HG02610 (cell line): ENCODE measurements around the gene SOX9.
"Not testable (repeated sequence)": the region's sequence is repeated elsewhere in the genome, so short reads cannot be mapped to it uniquely, and the experiment has no call there.

ENCODE experiments used
- ATAC-seq: cut with Tn5 transposase; IDR thresholded peaks from one replicate; pipeline ENCODE4 v1.9.1; 2021; ENCODE audit warnings: mild to moderate bottlenecking, moderate library complexity; ENCODE audit not compliant: unreplicated experiment

The SOX9 gene

GRCh38 chr17:72110942-72111318 lies 9.9 kb upstream of the SOX9 start:
- no peak for ATAC-seq

GRCh38 chr17:72111336-72111923 lies 9.4 kb upstream of the SOX9 start:
- ATAC-seq = no peak

GRCh38 chr17:72111926-72112325 lies 8.9 kb upstream of the SOX9 start:
- ATAC-seq = not testable (repeated sequence)

GRCh38 chr17:72113751-72114150 lies 7.1 kb upstream of the SOX9 start:
- no peak for ATAC-seq

- no peak for ATAC-seq
Measured at GRCh38 chr17:72115781-72116525, 4.9 kb upstream of the SOX9 start.

- ATAC-seq = no peak
Measured at GRCh38 chr17:72116661-72117521, 3.9 kb upstream of the SOX9 start.

GRCh38 chr17:72117535-72118334 lies 3.1 kb upstream of the SOX9 start:
- ATAC-seq = no peak

GRCh38 chr17:72118335-72119076 lies 2.3 kb upstream of the SOX9 start:
- no peak for ATAC-seq

GRCh38 chr17:72119077-72119872 lies 1.5 kb upstream of the SOX9 start:
- no peak for ATAC-seq

- no peak for ATAC-seq
Measured at GRCh38 chr17:72119873-72120641, 763 bp upstream of the SOX9 start.

- ATAC-seq = no peak
Measured at GRCh38 chr17:72121164-72122009, 567 bp downstream of the SOX9 start.

- no peak for ATAC-seq
Measured at GRCh38 chr17:72122010-72122764, 1.4 kb downstream of the SOX9 start.

- no peak for ATAC-seq
Measured at GRCh38 chr17:72122765-72123529, 2.1 kb downstream of the SOX9 start.

- ATAC-seq = no peak
Measured at GRCh38 chr17:72123530-72124437, 3.0 kb downstream of the SOX9 start.

GRCh38 chr17:72124438-72124775 lies 3.6 kb downstream of the SOX9 start:
- no peak for ATAC-seq
